Glomerular visceral epithelial cell (primary cell): ENCODE measurements around the gene CT45A2.
"Not testable (repeated sequence)": the region's sequence is repeated elsewhere in the genome, so short reads cannot be mapped to it uniquely, and the experiment has no call there.

Source experiments
- DNase-seq: peaks from one replicate; pipeline ENCODE4 v3.0.0-alpha.2; 2016; ENCODE audit errors: extremely low spot score

The CT45A2 gene

GRCh38 chrX:135819912-135820311 is at the start of gene CT45A2:
TSS of gene CT45A2 (minus strand) at chrX:135820012. CDS start at chrX:135816265, 3,747 bp downstream.
- not testable (repeated sequence) for DNase-seq

- DNase-seq, result not testable (repeated sequence)
These were observed 34.6 kb upstream of the CT45A2 start, which contains the start of gene CT45A8 for GRCh38 chrX:135854438-135854837. TSS of gene CT45A8 (minus strand) at chrX:135854538. CDS start at chrX:135850783, 3,755 bp downstream.

GRCh38 chrX:135837180-135837579 is 17.4 kb upstream of the CT45A2 start, which contains the start of gene CT45A7:
TSS of gene CT45A7 (minus strand) at chrX:135837280. CDS start at chrX:135833533, 3,747 bp downstream.
- not testable (repeated sequence) for DNase-seq

GRCh38 chrX:135802687-135803086 is 17.1 kb downstream of the CT45A2 start, which contains the start of gene CT45A6:
TSS of gene CT45A6 (minus strand) at chrX:135802787. CDS start at chrX:135798993, 3,794 bp downstream.
- not testable (repeated sequence) for DNase-seq

GRCh38 chrX:135785403-135785802 is 34.4 kb downstream of the CT45A2 start, which contains the start of gene CT45A5:
TSS of gene CT45A5 (minus strand) at chrX:135785503. CDS start at chrX:135781729, 3,774 bp downstream.
- DNase-seq, result not testable (repeated sequence)

- not testable (repeated sequence) for DNase-seq
These were observed 51.7 kb downstream of the CT45A2 start, which contains the start of gene CT45A3 for GRCh38 chrX:135768091-135768490. TSS of gene CT45A3 (minus strand) at chrX:135768191. CDS start at chrX:135764444, 3,747 bp downstream.
